Hepatocyte (in vitro differentiated cells): ENCODE data around the gene PBX3. TPM values are rescaled to one million over a fixed set of nuclear protein-coding genes. Genes with fewer than 3 reads are reported as not detected.

Experiments used
- DNase-seq: peaks from one replicate; pipeline ENCODE4 v3.0.0-alpha.2; 2016; ENCODE audit warnings: low spot score
- H2AFZ ChIP-seq: fragments of 200-600 bp; sonication (generic); 2 replicates; pipeline ENCODE4 v1.6.0; 2016; ENCODE audit warnings: antibody characterized with exemption, mild to moderate bottlenecking
- H3K27ac ChIP-seq: fragments of 200-600 bp; sonication (generic); 2 replicates; pipeline ENCODE4 v1.5.1; 2016; ENCODE audit warnings: mild to moderate bottlenecking
- H3K27me3 ChIP-seq: fragments of 200-600 bp; sonication (generic); 2 replicates; pipeline ENCODE4 v1.6.1; 2016
- H3K36me3 ChIP-seq: fragments of 200-600 bp; sonication (generic); replicated peaks from 2 replicates; pipeline ENCODE4 v1.5.1; 2016; ENCODE audit warnings: low read depth; ENCODE audit not compliant: insufficient read depth
- H3K4me1 ChIP-seq: fragments of 200-600 bp; sonication (generic); 2 replicates; pipeline ENCODE4 v1.5.1; 2016; ENCODE audit warnings: mild to moderate bottlenecking, moderate library complexity; ENCODE audit not compliant: insufficient read depth
- H3K4me2 ChIP-seq: fragments of 200-600 bp; sonication (generic); 2 replicates; pipeline ENCODE4 v1.6.0; 2016
- H3K4me3 ChIP-seq: fragments of 200-600 bp; sonication (generic); 2 replicates; pipeline ENCODE4 v1.5.1; 2016; ENCODE audit warnings: mild to moderate bottlenecking
- H3K79me2 ChIP-seq: fragments of 200-600 bp; sonication (generic); 2 replicates; pipeline ENCODE4 v1.6.0; 2017; ENCODE audit warnings: mild to moderate bottlenecking
- H3K9me2 ChIP-seq: fragments of 200-600 bp; sonication (generic); replicated peaks from 2 replicates; pipeline ENCODE4 v1.6.0; 2017; ENCODE audit warnings: mild to moderate bottlenecking; ENCODE audit not compliant: insufficient read depth
- H3K9me3 ChIP-seq: fragments of 200-600 bp; sonication (generic); 2 replicates; pipeline ENCODE4 v1.5.1; 2016; ENCODE audit warnings: low read depth, mild to moderate bottlenecking
- H4K20me1 ChIP-seq: fragments of 200-600 bp; sonication (generic); 2 replicates; pipeline ENCODE4 v1.6.0; 2016; ENCODE audit warnings: mild to moderate bottlenecking; ENCODE audit not compliant: insufficient read depth, poor library complexity, severe bottlenecking
- EZH2 ChIP-seq: fragments of 200-600 bp; sonication (generic); IDR thresholded peaks from 2 replicates; pipeline ENCODE4 v1.6.1; 2016; ENCODE audit warnings: antibody characterized with exemption, mild to moderate bottlenecking, borderline replicate concordance
- EZH2phosphoT487 ChIP-seq: fragments of 200-600 bp; sonication (generic); IDR thresholded peaks from one replicate; pipeline ENCODE4 v1.6.1; 2018; ENCODE audit warnings: antibody characterized with exemption, mild to moderate bottlenecking, low read depth, moderate library complexity; ENCODE audit not compliant: unreplicated experiment, severe bottlenecking
- WGBS: methylation state at CpG from one replicate; pipeline ENCODE4 v1.1.6; 2016; ENCODE audit warnings: low lambda C conversion rate; ENCODE audit errors: missing lambda C conversion rate; 5-methylcytosine and 5-hydroxymethylcytosine counted together
- polyA plus RNA-seq: library from polyadenylated mRNA; unstranded; fragments of >200 nt; fragmentation: Nextera tagmentation; extraction: Ambion mirVana; gene quantifications from 2 replicates; pipeline ENCODE4 v1.2.1, GENCODE V29; 2016
- total RNA-seq: library from RNA; depleted of rRNA; stranded (reverse); fragments of >200 nt; gene quantifications from 2 replicates; pipeline ENCODE4 v1.2.3, GENCODE V29; 2014
- TF ChIP-seq, protein P1 (sequence below): fragments of 200-600 bp; sonication (generic); IDR thresholded peaks from 2 replicates; pipeline ENCODE4 v1.5.1; 2016; ENCODE audit warnings: antibody characterized with exemption, mild to moderate bottlenecking; ENCODE audit not compliant: poor library complexity

The PBX3 gene
- total and polyA plus RNA-seq, 2 experiments from 2014 or later: 15.9 to 23.3 TPM

DNA sequence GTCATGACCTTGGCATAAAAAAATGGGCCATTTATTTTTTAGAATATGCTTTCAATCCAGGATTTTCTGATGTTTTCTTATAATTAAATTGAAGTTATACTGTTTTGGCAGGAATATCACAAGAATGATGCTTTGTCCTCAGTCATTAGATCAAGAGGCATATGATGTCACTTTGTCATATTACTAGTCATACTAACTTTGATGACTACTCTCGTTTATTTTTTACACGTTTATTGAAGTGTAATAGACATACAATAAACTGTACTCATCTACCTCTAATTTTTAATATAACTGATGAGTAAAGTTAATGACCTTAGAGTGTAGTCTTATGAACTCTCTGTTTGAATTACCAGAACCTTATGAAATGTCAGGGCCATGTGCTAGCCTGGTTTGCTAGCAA, 56.4 kb downstream of the PBX3 start:
- no peak overlapping the region for H2AFZ ChIP-seq
- TF ChIP-seq, protein P1, sequence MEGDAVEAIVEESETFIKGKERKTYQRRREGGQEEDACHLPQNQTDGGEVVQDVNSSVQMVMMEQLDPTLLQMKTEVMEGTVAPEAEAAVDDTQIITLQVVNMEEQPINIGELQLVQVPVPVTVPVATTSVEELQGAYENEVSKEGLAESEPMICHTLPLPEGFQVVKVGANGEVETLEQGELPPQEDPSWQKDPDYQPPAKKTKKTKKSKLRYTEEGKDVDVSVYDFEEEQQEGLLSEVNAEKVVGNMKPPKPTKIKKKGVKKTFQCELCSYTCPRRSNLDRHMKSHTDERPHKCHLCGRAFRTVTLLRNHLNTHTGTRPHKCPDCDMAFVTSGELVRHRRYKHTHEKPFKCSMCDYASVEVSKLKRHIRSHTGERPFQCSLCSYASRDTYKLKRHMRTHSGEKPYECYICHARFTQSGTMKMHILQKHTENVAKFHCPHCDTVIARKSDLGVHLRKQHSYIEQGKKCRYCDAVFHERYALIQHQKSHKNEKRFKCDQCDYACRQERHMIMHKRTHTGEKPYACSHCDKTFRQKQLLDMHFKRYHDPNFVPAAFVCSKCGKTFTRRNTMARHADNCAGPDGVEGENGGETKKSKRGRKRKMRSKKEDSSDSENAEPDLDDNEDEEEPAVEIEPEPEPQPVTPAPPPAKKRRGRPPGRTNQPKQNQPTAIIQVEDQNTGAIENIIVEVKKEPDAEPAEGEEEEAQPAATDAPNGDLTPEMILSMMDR: no peak
- TF ChIP-seq EZH2: no peak
- DNase-seq: no peak
- 86% methylated on average over 2 of the region's 2 CpGs for WGBS
- H3K4me2 ChIP-seq: no peak overlapping the region
- H3K36me3 ChIP-seq: no peaks in the 10 kb centered on the region
- H3K4me1 ChIP-seq: no peaks in the 10 kb centered on the region
- H4K20me1 ChIP-seq: no peaks in the 10 kb centered on the region
- no peaks in the 10 kb centered on the region for H3K9me3 ChIP-seq
- H3K27me3 ChIP-seq: no peaks in the 10 kb centered on the region
- no peak overlapping the region for H3K4me3 ChIP-seq
- no peaks in the 10 kb centered on the region for H3K9me2 ChIP-seq
- no peak overlapping the region for H3K27ac ChIP-seq
- no peaks in the 10 kb centered on the region for H3K79me2 ChIP-seq

- WGBS: 85% methylated on average over 2 of the region's 2 CpGs
- TF ChIP-seq EZH2phosphoT487: no peak
- TF ChIP-seq EZH2: no peak
- TF ChIP-seq, protein P1: no peak
- Histone ChIP-seq H3K36me3 (no peaks in the 10 kb centered on the region), H2AFZ (no peak overlapping the region), H3K79me2 (no peaks in the 10 kb centered on the region), H3K4me1 (no peaks in the 10 kb centered on the region), H3K9me3 (no peaks in the 10 kb centered on the region), H3K4me2 (no peak overlapping the region), H3K27ac (no peak overlapping the region), H3K9me2 (no peaks in the 10 kb centered on the region), H3K4me3 (no peak overlapping the region), H4K20me1 (no peaks in the 10 kb centered on the region), H3K27me3 (no peaks in the 10 kb centered on the region)
- peak; percentile 9 for DNase-seq
These were observed 57.9 kb downstream of the PBX3 start for GRCh38 chr9:125805057-125805456.

DNA sequence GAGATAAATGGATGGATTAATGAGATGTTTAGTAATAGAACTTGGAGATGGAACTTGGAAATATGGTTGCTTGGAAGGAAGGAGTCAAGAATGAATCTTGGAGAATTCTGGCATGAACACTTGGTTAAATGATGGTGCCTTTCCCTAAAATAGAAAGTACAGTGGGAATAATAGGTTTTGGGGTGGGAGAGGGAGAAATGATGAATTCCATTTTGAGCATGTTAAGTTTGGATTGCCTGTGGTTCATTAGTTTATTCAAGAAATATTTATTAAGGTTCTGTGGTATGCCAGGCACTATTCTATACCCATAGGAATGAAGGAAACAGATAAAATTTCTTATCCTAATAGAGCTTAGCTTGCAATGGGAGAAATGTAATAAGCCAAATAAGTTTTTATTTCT, 58.4 kb downstream of the PBX3 start:
- DNase-seq: no peak
- Histone ChIP-seq H2AFZ (no peak overlapping the region), H3K4me2 (no peak overlapping the region), H3K4me3 (no peak overlapping the region), H3K36me3 (no peaks in the 10 kb centered on the region), H3K4me1 (no peaks in the 10 kb centered on the region), H3K9me3 (no peaks in the 10 kb centered on the region), H3K9me2 (no peaks in the 10 kb centered on the region), H3K79me2 (no peaks in the 10 kb centered on the region), H4K20me1 (no peaks in the 10 kb centered on the region), H3K27me3 (no peaks in the 10 kb centered on the region), H3K27ac (no peak overlapping the region)
- no peak for TF ChIP-seq EZH2
- TF ChIP-seq EZH2phosphoT487: no peak
- TF ChIP-seq, protein P1: no peak

DNA sequence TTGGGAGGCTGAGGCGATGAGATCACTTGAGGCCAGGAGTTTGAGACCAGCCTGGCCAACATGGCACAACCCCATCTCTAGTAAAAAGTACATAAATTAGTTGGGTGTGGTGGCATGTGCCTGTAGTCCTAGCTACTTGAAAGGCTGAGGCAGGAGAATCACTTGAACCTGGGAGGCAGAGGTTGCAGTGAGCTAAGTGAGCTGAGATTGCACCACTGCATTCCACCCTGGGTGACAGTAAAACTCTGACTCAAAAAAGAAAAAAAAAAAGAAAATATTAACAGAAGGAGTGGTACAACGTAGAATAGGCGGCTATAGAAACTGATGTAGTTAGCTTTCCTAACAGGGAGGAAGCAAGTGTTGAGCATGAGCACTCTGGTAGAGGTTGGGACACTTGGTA, 59.9 kb downstream of the PBX3 start:
- Histone ChIP-seq H3K36me3 (no peaks in the 10 kb centered on the region), H3K9me2 (no peaks in the 10 kb centered on the region), H3K9me3 (no peaks in the 10 kb centered on the region), H3K4me1 (no peaks in the 10 kb centered on the region), H3K79me2 (no peaks in the 10 kb centered on the region), H3K27ac (no peak overlapping the region), H4K20me1 (no peaks in the 10 kb centered on the region), H2AFZ (no peak overlapping the region), H3K4me3 (no peak overlapping the region), H3K4me2 (no peak overlapping the region), H3K27me3 (no peaks in the 10 kb centered on the region)
- DNase-seq: peak; percentile 33
- TF ChIP-seq, protein P1: no peak
- no peak for TF ChIP-seq EZH2
- TF ChIP-seq EZH2phosphoT487: no peak
- 86% methylated on average over 3 of the region's 3 CpGs for WGBS
